GM18511 (cell line): Measurements from ENCODE around the gene DNAJB6.
"Not testable (repeated sequence)": the region's sequence is repeated elsewhere in the genome, so short reads cannot be mapped to it uniquely, and the experiment has no call there.

Source experiments
- ATAC-seq: cut with Tn5 transposase; IDR thresholded peaks from one replicate; pipeline ENCODE4 v1.9.1; 2021; ENCODE audit warnings: mild to moderate bottlenecking, moderate library complexity; ENCODE audit not compliant: unreplicated experiment

DNAJB6 gene

GRCh38 chr7:157320608-157320980, 16.2 kb upstream of the DNAJB6 start:
- ATAC-seq: no peak

- no peak for ATAC-seq
These were observed 13.4 kb upstream of the DNAJB6 start for GRCh38 chr7:157323401-157323800.

- ATAC-seq: no peak
These were observed 7.4 kb upstream of the DNAJB6 start for GRCh38 chr7:157329447-157329846.

- not testable (repeated sequence) for ATAC-seq
These were observed 6.2 kb upstream of the DNAJB6 start for GRCh38 chr7:157330567-157330966.

GRCh38 chr7:157331049-157331448, 5.8 kb upstream of the DNAJB6 start:
- ATAC-seq: not testable (repeated sequence)

- no peak for ATAC-seq
These were observed 1.6 kb upstream of the DNAJB6 start for GRCh38 chr7:157335236-157335635.

- ATAC-seq: no peak
These were observed 817 bp upstream of the DNAJB6 start for GRCh38 chr7:157335991-157336382.

- peak; percentile 65 for ATAC-seq
These were observed 729 bp downstream of the DNAJB6 start for GRCh38 chr7:157337316-157338149.

- ATAC-seq: peak; percentile 23
These were observed 3.2 kb downstream of the DNAJB6 start for GRCh38 chr7:157339777-157340677.

- no peak for ATAC-seq
These were observed 10.6 kb downstream of the DNAJB6 start for GRCh38 chr7:157347217-157347904.

GRCh38 chr7:157348548-157348947, 11.7 kb downstream of the DNAJB6 start:
- no peak for ATAC-seq

- ATAC-seq: no peak
These were observed 15.7 kb downstream of the DNAJB6 start for GRCh38 chr7:157352516-157352915.

GRCh38 chr7:157355784-157356511, 19.1 kb downstream of the DNAJB6 start:
- no peak for ATAC-seq

- ATAC-seq: peak; percentile 87
These were observed 20.6 kb downstream of the DNAJB6 start for GRCh38 chr7:157357129-157358040.

- no peak for ATAC-seq
These were observed 21.4 kb downstream of the DNAJB6 start for GRCh38 chr7:157358041-157358752.

GRCh38 chr7:157358753-157359096, 21.9 kb downstream of the DNAJB6 start:
- no peak for ATAC-seq

- ATAC-seq: no peak
These were observed 22.8 kb downstream of the DNAJB6 start for GRCh38 chr7:157359581-157359980.

GRCh38 chr7:157360483-157361025, 23.8 kb downstream of the DNAJB6 start:
- no peak for ATAC-seq

- no peak for ATAC-seq
These were observed 24.7 kb downstream of the DNAJB6 start for GRCh38 chr7:157361537-157361936.
